Measurements from ENCODE around the gene SIAH2.

The SIAH2 gene

DNA sequence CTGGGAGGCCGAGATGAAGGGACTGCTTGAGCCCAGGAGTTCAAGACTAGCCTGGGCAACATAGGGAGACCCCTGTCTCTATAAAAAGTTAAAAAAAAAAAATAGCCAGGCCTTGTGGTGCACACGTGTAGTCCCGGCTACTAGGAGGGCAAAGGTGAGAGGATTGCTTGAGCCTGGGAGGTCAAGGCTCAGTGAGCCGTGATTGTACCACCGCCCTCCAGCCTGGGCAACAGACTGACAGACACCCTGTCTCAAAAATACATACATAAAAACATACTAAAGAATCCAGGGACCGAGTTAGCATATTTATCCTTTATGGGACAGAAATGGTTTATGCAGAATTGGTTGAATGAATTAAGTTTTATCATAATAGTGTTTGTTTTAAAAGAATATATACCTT is 13.7 kb downstream of the SIAH2 start:
- DNase-seq (ENCODE audit: low read depth in 1 of 2, low spot score in 1 of 2), result no peak

DNA sequence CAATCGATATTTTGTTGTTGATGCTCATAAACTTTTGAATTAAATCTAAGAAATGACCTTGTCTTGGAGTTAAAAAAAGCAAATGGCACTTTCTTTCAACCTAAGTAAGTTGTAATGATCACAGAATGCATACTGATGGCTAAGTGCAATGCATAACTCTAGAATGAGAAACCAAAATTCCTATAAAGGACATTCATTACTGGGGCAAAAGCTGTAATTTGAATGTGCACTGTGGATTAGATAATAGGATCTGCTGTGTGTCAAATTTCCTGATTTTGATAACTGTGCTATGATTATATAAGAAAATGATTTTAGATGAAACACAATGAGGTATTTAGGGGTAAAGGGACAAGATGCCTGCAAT is 14.3 kb downstream of the SIAH2 start:
- DNase-seq (ENCODE audit: low read depth in 1 of 2, low spot score in 1 of 2), result no peak

DNA sequence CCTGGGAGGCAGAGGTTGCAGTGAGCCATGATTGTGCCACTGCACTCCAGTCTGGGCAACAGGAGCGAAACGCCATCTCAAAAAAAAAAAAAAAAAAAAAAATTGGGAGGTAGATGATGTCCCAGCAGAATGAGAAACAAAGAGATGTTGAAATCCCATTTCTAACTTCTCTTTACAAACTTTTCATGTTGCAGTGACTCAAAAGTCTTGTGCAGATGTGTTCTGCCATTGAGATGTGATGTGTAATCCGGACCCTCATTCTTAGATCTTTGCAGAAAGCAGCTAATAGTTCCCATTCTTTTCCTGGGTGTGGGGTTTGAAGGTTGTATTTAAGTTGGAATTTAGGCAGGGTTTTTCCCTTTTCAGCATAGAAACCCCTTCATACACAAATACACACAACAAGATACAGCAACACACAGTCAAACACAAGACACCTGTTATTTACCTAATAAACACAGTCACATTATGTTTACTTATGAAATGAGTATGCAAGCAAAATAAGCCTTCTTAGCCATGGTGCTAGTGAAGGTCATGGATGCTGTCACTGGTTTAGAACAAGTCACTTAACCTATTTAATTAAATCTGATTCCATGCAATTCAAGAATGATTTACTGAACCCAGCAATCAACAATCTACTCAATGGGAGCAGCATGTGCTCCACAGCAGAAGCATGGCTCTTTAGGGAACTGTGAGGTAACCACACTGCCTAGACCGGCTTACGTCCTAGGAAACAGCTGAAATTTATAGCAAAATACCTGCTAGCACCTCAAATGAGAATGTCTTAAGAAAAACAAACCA is 14.9 kb downstream of the SIAH2 start:
- no peak for DNase-seq (ENCODE audit: low read depth in 1 of 2, low spot score in 1 of 2)

DNA sequence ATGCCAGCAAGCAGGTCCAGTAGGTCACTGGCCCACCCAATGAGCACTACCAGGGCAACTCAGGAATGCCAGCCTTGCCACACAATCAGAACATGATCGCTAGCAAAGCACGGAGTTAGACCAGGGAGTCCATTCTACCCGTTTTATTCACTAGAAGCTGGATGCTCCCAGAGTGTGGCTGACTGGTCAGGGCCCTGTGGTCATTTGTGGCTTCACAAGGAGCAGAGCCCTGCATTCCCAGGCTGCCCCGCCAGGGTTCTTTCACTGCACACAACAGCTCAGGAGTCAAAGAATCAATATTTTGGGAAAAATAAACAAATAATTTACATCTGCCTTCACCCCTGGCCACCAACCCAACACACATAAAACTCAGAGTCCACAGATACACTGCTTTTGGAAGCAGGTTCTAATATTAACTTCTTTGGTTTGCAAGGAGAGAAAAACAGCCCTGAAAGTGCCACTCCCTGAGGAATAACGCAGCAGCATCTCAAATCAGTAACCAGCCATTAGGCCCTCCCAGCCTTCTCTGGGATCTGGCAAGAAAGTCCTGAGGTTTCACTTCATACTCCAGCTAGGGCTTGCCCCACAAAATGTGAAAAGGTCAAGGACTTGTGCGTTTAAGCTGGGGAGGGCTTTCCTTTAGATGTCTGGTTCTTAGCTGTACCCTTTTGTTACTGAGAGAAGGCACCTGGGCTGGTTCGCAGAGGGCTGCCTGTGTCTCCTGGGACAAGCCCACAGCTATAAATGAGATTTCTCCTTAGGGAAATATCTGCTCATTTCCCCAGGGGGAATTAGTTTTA is 16.0 kb downstream of the SIAH2 start:
- no peak for DNase-seq (ENCODE audit: low read depth in 1 of 2, low spot score in 1 of 2)

DNA sequence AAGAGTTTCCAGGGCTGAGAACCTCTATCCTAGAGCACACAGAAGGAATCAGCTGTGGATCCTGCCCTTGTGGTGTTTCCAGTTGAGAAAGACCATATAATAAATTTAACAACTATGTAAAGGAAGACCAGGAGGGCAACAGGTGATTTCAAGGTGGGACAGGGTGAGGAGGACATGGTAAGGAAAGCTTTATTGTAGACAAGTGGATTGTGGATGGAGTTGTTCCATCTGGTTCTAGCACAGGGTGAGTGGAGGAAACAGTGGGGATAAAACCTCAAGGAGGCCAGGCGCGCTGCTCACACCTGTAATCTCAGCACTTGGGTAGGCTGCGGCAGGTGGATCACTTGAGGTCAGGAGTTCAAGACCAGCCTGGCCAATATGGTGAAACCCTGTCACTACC is 17.1 kb downstream of the SIAH2 start:
- DNase-seq (ENCODE audit: low read depth in 1 of 2, low spot score in 1 of 2), result no peak

DNA sequence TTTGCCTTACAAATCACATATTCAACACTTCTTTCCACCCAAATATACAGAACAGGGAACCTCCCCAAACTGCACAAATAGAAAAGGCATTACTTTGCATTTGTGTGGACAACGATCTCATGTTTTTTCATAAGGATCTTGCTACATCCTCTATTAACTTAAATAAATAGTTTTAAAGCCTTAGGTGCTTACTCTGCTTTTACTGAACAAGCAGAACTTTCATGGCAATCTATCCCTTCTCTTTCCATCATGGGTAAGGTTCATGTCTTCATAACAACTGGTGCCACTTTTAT is 18.1 kb downstream of the SIAH2 start:
- no peak for DNase-seq (ENCODE audit: low read depth in 1 of 2, low spot score in 1 of 2)

DNA sequence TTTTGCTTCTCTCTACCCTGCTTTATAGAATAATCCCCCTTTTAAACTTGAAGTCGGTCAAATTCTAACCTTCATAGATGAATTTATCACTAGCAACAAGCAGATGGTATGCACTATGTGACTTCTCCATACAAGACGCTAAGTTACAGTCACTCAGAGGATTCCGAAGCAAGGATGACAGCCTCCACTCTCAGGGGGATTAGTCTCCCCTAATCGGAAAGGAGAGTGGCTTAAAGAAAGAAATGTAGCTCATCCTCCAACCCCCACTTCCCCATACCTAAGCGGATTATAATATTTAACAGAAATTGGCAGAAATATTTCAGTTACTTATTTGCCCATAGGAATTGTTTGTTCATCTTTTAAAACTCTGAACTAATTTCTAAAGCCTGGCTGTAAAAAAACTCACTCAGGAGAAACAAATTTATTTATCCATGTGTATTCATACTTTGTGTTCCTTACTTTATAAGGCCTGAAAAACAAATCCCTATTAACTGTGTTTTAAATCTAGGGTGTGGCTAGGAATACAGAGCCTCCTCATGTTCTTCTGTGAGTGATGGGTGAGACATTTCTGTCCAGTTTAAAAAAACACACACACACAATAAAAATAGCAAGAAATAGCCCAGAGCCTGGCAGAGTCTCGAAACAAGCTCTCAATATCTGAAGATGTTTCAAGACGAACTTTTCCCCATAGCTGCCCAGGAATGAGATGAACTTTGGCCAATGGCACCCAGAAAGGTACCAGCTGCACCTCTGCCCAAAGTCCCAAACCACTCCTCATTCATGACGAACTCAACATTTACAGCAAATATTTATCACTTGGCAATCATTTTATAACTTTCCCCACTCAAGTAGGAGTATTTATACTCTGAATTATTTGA is 18.7 kb downstream of the SIAH2 start:
- DNase-seq (ENCODE audit: low read depth in 1 of 2, low spot score in 1 of 2), result no peak

DNA sequence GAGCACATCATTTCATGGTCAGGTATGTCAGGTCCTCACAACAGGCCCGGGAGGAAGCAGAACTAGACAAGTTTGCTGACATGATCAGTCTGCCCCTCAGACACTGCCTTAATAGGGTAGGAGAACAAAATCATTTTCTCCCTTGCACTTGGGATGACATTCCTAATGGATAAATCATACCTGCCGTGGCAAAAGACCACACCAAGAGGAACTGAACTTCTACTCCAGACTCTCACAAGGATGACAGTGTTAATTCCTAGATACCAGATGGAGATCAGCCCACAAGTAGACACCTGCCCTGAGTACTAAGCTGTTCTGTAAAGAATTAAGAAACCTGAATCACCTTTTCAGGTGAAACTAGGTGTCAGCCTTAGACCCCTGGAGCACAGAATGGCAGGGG is 19.5 kb downstream of the SIAH2 start:
- no peak for DNase-seq (ENCODE audit: low read depth in 1 of 2, low spot score in 1 of 2)

DNA sequence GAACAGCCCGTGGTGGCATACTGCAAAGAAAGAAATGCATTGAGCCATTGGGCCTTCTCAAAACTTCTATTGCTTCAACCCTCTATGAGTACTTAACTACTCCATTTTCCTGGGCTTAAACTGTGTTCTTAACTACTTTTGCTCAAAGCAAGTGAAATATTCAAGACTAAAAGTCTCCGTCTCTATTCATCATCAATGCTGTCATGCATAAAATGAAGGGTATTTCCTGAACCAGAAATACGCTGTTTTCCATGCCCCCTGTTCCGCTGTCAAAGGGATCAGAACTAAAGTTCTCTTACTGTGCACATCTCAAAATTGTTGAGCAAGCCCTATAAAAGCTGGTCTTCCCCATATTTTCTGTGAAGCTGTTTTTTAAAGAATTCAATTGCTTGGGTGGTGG is 20.3 kb downstream of the SIAH2 start:
- DNase-seq (ENCODE audit: low read depth in 1 of 2, low spot score in 1 of 2), result no peak

DNA sequence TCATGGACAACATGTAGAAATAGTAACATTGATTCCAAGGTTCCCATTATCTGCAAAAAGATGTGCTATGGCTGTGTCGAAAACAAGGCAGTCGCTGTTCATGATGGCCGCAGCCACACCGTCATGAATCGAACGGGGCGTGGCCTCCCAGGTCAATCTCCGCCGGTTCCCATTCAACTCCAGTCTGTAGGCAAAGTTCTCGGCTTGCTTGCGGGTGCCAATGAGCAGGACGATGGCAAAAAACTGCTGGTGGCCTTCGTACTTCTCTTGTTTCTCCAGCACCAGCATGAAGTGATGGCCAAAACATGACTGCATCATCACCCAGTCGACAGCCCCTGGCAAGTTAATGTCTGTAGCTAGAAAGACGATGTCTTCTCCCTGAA is 20.8 kb downstream of the SIAH2 start:
- no peak for DNase-seq (ENCODE audit: low read depth in 1 of 2, low spot score in 1 of 2)

DNA sequence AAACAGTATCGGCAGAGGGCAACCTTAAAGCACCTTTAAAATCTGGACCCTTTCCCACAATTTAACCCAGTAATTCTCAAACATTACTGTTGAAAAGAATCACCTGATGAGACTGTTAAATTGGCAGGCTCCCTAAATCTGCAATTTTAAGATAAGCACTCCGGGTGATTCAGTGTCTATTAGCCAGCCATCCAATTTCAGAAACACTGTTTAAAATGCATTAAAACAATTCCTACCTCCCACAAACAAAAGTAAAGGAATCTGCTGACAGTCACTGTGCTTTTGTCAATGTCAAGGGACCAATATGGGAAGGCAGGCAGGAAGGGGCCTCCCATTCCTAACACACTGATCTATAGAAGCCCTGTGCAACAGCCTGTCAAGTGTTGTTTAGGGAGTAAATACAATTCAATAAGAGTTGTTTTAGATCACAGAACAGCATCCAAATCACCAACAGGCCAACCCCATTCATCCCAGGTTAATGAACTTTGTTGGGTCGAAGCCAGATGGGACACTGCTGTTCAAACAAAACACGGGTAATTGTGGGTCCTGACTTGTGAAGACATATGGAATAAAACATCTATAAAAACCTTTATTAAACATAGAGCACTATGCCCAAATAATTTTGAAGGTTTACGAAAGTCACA is 21.4 kb downstream of the SIAH2 start:
- no peak for DNase-seq (ENCODE audit: low read depth in 1 of 2, low spot score in 1 of 2)

DNA sequence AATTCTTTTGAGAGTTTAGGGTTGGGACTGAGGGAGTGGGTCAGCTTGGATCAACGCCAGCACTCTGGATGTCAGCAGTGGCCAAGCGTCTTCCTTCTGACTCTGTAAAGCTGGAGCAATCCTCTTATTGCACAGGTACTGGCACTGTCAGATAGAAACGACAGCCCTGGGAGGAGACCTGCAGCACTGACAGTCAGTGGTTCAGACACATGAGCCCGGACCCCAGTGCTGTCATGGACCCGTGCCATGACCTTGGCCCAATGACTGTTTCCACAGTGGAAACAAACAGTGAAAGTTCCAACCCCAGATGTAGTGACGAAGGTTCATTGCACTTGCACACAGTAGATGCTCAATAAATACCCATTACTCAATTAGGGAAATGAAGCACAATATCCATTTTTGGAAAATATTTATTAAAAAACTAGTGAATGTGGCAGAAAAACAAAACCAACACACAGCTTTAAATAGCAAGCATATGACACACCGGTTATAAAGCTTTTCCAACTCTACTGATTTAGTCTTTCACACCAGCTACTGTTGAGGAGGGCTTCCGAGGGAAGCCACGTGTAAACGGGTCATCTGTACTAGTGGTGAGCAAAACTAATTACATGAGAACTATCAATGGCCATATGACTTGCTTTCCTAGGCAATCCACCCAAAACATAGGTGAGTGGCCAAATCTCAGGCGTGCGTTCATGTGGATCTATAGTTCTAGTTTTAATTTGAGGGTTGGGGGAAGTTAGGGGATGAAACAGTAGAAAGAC is 22.1 kb downstream of the SIAH2 start:
- DNase-seq (ENCODE audit: low read depth in 1 of 2, low spot score in 1 of 2), result no peak

DNA sequence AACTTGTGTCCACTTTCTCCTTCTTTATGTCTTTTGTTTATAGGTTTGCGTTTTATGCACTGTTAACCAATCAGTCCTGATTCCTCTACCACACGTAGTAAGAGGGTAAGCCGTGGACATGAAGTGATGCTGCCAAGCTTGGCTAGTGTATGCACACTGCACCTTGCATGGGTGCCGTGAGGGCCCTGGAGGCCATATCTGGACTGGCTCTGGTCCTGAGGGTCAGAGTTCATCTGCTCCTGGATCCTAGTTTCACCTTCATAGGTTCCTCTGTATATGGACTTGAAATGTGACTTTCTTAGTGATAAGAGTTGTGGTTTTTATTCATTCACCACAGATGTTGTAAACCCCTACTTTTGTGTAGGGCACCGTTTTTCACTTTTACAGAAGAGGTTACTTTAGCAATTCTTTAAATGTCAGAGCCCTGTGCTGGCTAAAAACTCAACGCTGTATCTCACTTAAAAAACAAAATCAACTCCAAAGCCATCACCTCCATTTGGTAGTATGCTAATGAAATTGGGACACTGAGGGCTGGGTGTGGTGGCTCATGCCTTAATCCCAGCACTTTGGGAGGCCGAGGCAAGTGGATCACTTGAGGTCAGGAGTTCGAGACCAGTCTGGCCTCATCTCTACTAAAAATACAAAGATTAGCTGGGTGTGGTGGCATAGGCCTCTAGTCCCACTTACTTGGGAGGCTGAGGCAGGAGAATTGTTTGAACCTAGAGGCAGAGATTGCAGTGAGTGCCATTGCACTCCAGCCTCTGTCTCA is 22.9 kb downstream of the SIAH2 start:
- no peak for DNase-seq (ENCODE audit: low read depth in 1 of 2, low spot score in 1 of 2)

DNA sequence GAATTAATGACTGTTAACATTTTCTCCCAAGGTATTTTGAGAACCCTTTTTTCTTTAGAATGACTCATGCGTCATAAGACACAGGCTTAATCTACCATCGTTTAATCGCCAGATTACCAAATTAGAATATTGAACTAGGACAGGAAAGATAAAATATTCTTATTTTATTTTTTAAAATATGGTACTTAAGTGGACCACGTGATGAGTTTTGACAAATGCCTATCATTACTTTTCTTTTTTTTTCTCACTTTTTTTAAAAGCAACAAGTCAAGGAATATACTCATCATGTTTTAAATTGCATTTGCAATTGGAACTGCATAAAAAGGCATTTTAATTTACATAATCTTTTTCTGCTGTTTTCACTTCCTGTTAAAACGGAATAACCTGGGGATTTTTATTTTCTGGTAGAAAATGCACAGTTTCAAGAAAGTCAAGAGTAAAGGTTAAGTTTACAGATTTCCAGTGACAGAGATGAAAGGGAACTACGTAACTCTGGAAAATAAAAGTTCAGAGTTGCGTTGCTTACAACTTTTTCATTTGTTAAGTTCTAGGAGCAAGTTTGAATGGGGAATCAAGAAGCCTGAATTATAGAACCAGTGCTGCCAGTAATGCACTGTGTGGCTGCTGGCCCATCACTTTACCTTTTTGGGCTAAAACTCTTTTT is 23.6 kb downstream of the SIAH2 start:
- DNase-seq (ENCODE audit: low read depth in 1 of 2, low spot score in 1 of 2), result no peak

DNA sequence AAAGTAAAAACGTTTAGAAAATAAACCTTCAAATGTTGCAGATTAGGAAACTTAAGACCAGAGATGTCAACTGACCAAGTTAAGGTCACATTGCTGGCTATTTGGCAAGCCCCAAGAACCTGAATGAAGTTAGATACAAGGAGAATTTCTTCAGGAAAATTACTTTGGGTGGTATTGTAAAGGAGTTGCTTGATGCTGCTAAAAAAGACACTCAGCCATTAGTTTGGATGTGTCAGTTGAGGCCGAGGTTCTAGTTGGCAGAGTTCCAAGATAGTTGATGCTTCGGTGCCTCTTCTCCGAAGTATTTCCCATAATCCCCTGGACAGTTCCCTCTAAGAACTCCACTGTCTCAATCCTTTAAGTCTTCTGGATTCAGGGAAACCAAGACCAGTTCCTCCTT is 24.3 kb downstream of the SIAH2 start:
- no peak for DNase-seq (ENCODE audit: low read depth in 1 of 2, low spot score in 1 of 2)

DNA sequence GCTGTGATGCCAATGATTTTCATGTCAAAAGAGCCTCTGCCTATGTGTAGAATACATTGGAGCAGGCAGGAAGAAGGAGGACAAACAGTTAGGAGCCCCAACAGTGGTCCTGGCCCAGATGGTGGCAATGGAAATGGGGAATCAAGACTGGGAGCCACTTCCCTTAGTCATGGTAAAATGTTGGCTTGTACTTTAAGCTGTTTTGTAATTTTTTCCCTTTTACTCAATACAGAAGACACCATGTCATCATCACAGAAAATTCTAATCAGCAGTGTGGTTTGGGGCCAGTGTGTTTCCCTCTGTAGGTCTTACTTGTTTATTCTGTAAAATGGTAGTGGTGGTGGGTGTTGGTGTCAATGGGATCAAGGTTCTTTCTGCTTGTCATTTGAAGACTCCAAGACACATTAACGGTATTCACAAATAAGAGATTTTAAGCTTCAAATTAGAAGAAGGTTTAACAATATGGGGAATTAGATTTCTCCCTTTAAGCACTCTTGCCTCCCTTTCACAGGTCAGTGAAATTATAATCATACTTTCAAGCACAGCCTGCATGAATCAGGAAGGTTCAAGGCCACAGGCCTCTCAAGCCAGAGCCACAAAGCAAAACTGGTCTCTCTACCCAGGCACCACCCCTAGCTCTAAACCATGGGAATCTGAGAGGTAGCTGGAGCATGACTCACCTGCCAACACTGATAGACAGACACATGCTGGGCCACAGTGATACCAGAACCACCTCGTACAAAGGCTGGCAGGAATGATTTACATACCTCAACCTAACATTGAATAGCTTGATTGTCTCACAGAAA is 24.9 kb downstream of the SIAH2 start:
- no peak for DNase-seq (ENCODE audit: low read depth in 1 of 2, low spot score in 1 of 2)

DNA sequence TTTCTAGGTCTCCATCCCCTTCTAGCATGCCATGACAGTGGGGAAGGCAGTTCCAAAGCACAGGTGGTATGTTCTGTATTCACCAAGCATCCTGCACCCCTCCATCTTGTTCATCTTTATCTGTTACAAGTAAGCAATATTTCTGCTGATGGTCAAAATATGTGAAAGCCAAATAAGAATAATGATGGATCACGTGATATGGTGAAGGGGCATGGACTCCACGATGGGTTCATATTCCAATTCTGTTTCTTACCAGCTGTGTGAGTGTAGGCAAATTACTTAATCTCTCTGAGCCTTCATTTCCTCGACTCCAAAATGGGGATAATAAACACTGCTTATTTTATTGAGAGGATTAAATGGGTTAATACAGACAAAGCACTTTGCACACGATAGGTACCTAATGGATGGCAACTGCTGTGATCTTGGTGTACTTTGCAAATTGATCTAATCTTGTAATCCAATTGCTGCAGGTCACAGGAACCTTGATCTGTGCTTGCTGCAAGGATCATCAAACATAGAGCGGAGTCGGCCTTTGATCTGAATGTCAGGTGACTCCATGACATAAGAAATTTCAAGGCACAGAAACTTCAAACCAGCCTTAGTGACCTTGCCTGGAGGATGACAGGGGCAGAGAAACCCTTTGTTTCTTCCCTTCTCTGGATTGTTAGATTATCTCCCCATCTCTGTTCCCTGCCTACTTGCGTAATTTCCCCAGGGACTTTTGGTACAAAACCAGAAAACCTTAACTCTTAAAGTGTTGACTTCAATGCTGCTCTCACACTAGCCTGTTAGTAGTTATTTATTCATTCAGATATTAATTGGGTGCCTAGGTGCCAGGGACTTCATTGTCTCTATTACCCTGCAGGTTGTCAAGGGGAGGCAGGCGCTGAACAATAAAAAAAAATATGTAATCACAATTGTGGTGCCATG is 25.8 kb downstream of the SIAH2 start:
- no peak for DNase-seq (ENCODE audit: low read depth in 1 of 2, low spot score in 1 of 2)

DNA sequence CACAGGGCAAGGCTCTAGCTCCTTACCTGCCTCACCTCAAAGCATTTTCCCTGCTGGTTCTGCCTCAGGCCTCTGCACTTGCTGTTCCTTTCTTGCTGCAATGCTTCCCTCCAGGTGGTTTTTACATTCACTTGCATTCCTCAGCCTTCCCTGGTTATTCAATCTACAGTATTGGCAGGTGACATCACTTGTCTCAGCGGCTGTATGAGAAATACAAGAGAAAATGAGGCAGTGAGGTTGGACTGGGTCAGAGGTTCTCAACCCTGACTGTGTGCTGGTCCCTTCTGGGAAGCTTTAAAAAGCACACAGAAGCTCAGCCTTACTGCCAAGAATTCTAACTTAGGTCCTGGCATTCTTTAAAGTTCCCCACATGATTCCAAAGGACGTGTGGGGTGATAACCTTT is 26.7 kb downstream of the SIAH2 start:
- no peak for DNase-seq (ENCODE audit: low read depth in 1 of 2, low spot score in 1 of 2)

Measured in activated T-helper 1 cell treated with anti-CD3 and anti-CD28 coated beads, Interleukin-2, amount 50 U/mL, for 16 hours (primary cell).